Calu3 (cell line): ENCODE measurements around the gene STN1. TPM values are rescaled to one million over a fixed set of nuclear protein-coding genes. Genes with fewer than 3 reads are reported as not detected.

Experiments used
- BruUV-seq: library from RNA; stranded (reverse); fragments of 400-500 nt; replicated peaks from 2 replicates; lab custom pipeline; 2021; lab: Mats Ljungman, UMichigan
- CTCF ChIA-PET: fragments of 300-600 bp; sonication (Branson Sonifier 250); formaldehyde crosslinking; loops from one replicate; lab custom pipeline; 2022; ENCODE audit warnings: antibody characterized with exemption; lab: Charles Lee
- DNase-seq: peaks from one replicate; pipeline ENCODE4 v3.0.0; 2022
- H3K27ac Mint-ChIP-seq: one replicate; pipeline ENCODE4 v1.8.0; 2022; ENCODE audit warnings: mixed read lengths; ENCODE audit not compliant: unreplicated experiment
- H3K27me3 Mint-ChIP-seq: one replicate; pipeline ENCODE4 v1.8.0; 2022; ENCODE audit warnings: mixed read lengths; ENCODE audit not compliant: unreplicated experiment
- H3K36me3 Mint-ChIP-seq: one replicate; pipeline ENCODE4 v1.8.0; 2022; ENCODE audit warnings: mild to moderate bottlenecking, moderate library complexity, mixed read lengths; ENCODE audit not compliant: insufficient read depth, unreplicated experiment
- H3K4me1 Mint-ChIP-seq: one replicate; pipeline ENCODE4 v1.8.0; 2022; ENCODE audit warnings: mild to moderate bottlenecking, low read depth, mixed read lengths; ENCODE audit not compliant: unreplicated experiment
- H3K4me3 Mint-ChIP-seq: one replicate; pipeline ENCODE4 v1.8.0; 2022; ENCODE audit warnings: mild to moderate bottlenecking, low read depth, moderate library complexity, mixed read lengths; ENCODE audit not compliant: unreplicated experiment
- H3K9me3 Mint-ChIP-seq: one replicate; pipeline ENCODE4 v1.8.0; 2022; ENCODE audit warnings: low read depth, mixed read lengths; ENCODE audit not compliant: unreplicated experiment
- intact Hi-C: fragments of 100-400 bp; cut with micrococcal nuclease; formaldehyde crosslinking; loops from one replicate; pipeline ENCODE4 v1.10.0; 2022; ENCODE audit not compliant: unreplicated experiment
- total RNA-seq: library from RNA; stranded (reverse); gene quantifications from 2 replicates; pipeline ENCODE4 v1.2.3, GENCODE V29; 2022
- TF ChIP-seq, protein P1 (sequence below): fragments of 200-600 bp; IDR thresholded peaks from one replicate; pipeline ENCODE4 v1.8.0; 2022; ENCODE audit warnings: antibody characterized with exemption; ENCODE audit not compliant: unreplicated experiment

Gene STN1
- total RNA-seq, 1 experiment from 2014 or later: 13.1 TPM

DNA sequence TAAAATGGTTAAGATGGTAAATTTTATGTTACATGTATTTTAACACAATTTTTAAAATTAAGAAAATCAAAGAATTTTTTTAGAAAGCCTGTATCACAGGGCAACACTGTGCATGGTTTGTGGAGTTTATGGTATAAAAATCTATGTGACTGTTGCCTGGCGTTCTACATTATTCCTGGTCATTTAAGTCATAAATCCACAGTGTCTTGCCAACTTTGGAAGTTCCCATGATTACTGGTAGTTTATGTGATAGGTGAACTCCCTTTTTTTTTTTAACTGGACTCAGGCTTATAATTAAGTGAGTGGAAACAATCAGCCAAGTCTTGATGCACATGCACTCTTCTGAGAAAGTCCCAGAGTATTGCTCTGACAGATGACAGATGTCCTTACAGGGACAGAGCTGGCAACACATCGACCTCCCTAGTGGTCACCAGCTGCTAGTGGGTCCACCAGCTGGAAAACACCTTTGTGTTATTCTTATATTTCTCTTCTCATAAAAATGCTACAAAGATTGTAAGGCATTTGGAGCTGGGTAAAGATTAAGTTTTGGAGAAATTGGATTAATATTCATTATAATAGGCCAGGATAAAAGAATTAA is 8.8 kb upstream of the STN1 start:
- Mint-ChIP-seq H3K36me3 (no peaks in the 10 kb centered on the region), H3K4me3 (no peak overlapping the region), H3K27ac (no peak overlapping the region), H3K27me3 (no peaks in the 10 kb centered on the region), H3K4me1 (no peaks in the 10 kb centered on the region), H3K9me3 (no peaks in the 10 kb centered on the region)
- TF ChIP-seq, protein P1, sequence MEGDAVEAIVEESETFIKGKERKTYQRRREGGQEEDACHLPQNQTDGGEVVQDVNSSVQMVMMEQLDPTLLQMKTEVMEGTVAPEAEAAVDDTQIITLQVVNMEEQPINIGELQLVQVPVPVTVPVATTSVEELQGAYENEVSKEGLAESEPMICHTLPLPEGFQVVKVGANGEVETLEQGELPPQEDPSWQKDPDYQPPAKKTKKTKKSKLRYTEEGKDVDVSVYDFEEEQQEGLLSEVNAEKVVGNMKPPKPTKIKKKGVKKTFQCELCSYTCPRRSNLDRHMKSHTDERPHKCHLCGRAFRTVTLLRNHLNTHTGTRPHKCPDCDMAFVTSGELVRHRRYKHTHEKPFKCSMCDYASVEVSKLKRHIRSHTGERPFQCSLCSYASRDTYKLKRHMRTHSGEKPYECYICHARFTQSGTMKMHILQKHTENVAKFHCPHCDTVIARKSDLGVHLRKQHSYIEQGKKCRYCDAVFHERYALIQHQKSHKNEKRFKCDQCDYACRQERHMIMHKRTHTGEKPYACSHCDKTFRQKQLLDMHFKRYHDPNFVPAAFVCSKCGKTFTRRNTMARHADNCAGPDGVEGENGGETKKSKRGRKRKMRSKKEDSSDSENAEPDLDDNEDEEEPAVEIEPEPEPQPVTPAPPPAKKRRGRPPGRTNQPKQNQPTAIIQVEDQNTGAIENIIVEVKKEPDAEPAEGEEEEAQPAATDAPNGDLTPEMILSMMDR: no peak
- CTCF ChIA-PET: no interaction called here
- BruUV-seq: no TSS peak
- intact Hi-C loops: no loop called here
- DNase-seq: no peak

DNA sequence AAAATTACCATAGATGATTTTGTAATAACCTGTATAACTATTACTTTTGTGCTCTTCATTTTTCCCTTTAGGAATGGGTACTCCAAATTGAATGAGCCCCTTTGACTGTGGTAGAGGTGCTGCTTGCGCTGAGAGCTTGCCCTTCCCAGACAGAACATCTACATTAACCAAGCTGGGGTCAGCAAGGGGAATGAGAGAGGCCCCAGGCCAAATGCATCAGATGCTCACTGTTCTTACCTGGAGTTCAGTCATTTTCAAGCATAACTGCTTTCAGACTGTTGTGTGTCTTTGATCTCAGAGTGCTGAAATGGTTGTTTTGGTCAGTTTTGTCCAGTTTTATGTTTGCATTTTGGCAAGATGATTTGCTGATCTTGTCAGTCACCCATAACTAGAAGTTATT is 7.6 kb upstream of the STN1 start:
- H3K27ac Mint-ChIP-seq: no peak overlapping the region
- CTCF ChIA-PET: no interaction called here

GRCh38 chr10:103923502-103923901 is 5.5 kb upstream of the STN1 start:
- Mint-ChIP-seq H3K4me1 (peaks cover 6% of the 10 kb centered on the region), H3K36me3 (peaks cover 2% of the 10 kb centered on the region), H3K27ac (no peak overlapping the region), H3K4me3 (no peak overlapping the region), H3K27me3 (no peaks in the 10 kb centered on the region), H3K9me3 (no peaks in the 10 kb centered on the region)
- CTCF ChIA-PET: no interaction called here
- BruUV-seq: no TSS peak
- TF ChIP-seq, protein P1: no peak
- DNase-seq: no peak
- intact Hi-C loops: no loop called here

More for the DNA sequence above, 7.6 kb upstream of the STN1 start:
- Mint-ChIP-seq H3K27me3 (no peaks in the 10 kb centered on the region), H3K9me3 (no peaks in the 10 kb centered on the region), H3K4me3 (no peak overlapping the region), H3K36me3 (no peaks in the 10 kb centered on the region), H3K4me1 (no peaks in the 10 kb centered on the region)
- BruUV-seq: no TSS peak
- no peak for DNase-seq
- intact Hi-C loops: no loop called here
- TF ChIP-seq, protein P1: no peak

DNA sequence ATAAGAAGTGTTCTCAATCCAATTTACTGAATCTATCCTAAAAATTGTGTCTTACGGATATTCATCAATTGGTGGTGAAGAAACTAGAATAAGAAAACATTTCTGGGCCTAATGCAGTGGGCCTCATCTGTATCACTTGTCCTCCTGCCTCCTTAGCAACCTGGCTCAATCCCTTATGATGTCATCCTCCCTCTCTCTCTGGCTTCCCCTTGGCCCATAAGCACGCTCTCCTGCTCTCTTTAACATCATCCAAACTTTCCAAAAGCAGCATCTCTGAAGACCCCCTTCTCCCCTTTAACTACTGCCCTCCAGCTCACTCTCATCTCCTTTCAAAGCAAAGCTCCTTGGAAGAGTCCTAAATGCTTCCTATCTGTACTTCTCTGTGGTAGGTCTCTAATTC is 4.7 kb upstream of the STN1 start:
- Mint-ChIP-seq H3K27ac (no peak overlapping the region), H3K27me3 (no peaks in the 10 kb centered on the region), H3K9me3 (no peaks in the 10 kb centered on the region), H3K4me3 (no peak overlapping the region), H3K36me3 (peaks cover 10% of the 10 kb centered on the region), H3K4me1 (peaks cover 7% of the 10 kb centered on the region)
- DNase-seq: no peak
- CTCF ChIA-PET: no interaction called here
- no TSS peak for BruUV-seq
- intact Hi-C loops: no loop called here
- TF ChIP-seq, protein P1: no peak
